ENCODE measurements around the gene EPHA5.

EPHA5 gene

GRCh38 chr4:65399084-65399483 lies 271.2 kb downstream of the EPHA5 start:
- TF ChIP-seq ZNF274 (IDR thresholded peaks at IDR 0.05; ENCODE audit: low read depth, low read length), result no peak
- no peak overlapping the region for H3K4me3 ChIP-seq (ENCODE audit: low read length)

DNA sequence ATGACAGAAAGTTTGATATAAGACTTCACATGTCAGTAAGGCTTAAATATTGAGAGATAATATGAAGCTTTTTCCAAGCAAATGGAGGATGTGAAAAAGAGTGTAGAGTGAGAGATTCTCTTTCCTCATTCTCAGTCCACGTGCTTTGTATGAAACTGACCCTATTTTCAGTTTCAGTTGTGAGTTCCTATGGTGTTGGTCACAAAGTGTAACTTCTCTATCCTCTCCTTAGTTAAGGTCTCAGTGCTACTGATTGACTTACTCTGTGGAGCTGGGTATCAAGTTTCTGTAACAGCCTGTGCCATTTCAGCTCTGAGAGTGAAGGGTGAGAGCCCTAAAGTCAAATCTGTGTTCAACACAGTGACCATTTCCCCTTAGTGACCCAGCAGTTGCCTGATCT lies 277.2 kb downstream of the EPHA5 start:
- no peak for TF ChIP-seq ZNF274 (IDR thresholded peaks at IDR 0.05; ENCODE audit: low read depth, low read length)
- no peak overlapping the region for H3K4me3 ChIP-seq (ENCODE audit: low read length)

DNA sequence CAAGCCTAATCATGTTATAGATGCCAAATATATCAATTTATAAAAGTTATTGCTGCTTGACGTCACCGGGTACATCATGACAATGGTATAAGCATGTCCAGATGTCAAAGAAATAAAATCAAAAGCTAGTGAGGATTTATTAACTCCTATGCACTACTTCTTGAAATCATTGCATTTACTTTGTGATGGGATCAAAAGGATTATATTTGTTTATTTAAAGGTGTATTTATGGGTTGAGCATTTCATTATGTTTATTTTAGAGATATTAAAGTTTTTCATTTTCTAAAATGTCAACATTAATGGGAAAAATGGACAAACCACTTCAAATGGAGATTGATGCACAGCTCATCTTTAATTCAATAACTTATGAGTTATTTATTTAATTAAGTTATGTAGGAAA lies 277.8 kb downstream of the EPHA5 start:
- TF ChIP-seq ZNF274 (IDR thresholded peaks at IDR 0.05; ENCODE audit: low read depth, low read length), result no peak
- H3K4me3 ChIP-seq (ENCODE audit: low read length), result no peak overlapping the region

DNA sequence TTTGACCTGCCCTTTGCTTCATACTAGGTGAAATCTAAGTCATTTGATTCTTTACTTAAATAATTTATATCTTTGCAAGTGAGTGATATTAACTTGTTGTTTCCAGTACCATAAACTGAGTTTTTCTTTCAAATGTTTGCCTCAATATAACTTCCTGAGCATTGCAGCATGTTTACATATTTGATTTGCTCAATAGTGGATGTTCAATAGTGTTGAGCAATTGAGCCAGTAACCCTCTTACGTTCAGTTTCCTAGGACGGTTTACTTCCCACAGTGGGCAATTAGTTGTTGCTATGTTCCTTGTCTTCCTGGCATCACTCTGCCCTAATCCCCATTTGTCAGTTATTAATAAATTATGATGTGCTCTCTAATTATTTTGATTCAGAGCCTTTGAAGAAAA lies 278.5 kb downstream of the EPHA5 start:
- no peak for TF ChIP-seq ZNF274 (IDR thresholded peaks at IDR 0.05; ENCODE audit: low read depth, low read length)
- no peak overlapping the region for H3K4me3 ChIP-seq (ENCODE audit: low read length)

- no peak overlapping the region for H3K4me3 ChIP-seq (ENCODE audit: low read length)
Measured at GRCh38 chr4:65391382-65391781, 278.9 kb downstream of the EPHA5 start.

GRCh38 chr4:65386927-65387326 lies 283.4 kb downstream of the EPHA5 start:
- TF ChIP-seq ZNF274 (IDR thresholded peaks at IDR 0.05; ENCODE audit: low read depth, low read length), result no peak
- H3K4me3 ChIP-seq (ENCODE audit: low read length), result no peak overlapping the region

More at GRCh38 chr4:65391382-65391781, 278.9 kb downstream of the EPHA5 start:
- no peak for TF ChIP-seq ZNF274 (IDR thresholded peaks at IDR 0.05; ENCODE audit: low read depth, low read length)

GRCh38 chr4:65383589-65384305 lies 286.5 kb downstream of the EPHA5 start:
- TF ChIP-seq ZNF274 (IDR thresholded peaks at IDR 0.05; ENCODE audit: low read depth, low read length), result no peak
- H3K4me3 ChIP-seq (ENCODE audit: low read length), result no peak overlapping the region

GRCh38 chr4:65381648-65382047 lies 288.6 kb downstream of the EPHA5 start:
- no peak overlapping the region for H3K4me3 ChIP-seq (ENCODE audit: low read length)
- TF ChIP-seq ZNF274 (IDR thresholded peaks at IDR 0.05; ENCODE audit: low read depth, low read length), result no peak

GRCh38 chr4:65370709-65371108 lies 299.6 kb downstream of the EPHA5 start:
- H3K4me3 ChIP-seq (ENCODE audit: low read length), result no peak overlapping the region
- no peak for TF ChIP-seq ZNF274 (IDR thresholded peaks at IDR 0.05; ENCODE audit: low read depth, low read length)

- H3K4me3 ChIP-seq (ENCODE audit: low read length), result no peak overlapping the region
- no peak for TF ChIP-seq ZNF274 (IDR thresholded peaks at IDR 0.05; ENCODE audit: low read depth, low read length)
Measured at GRCh38 chr4:65367306-65367705, 303.0 kb downstream of the EPHA5 start.

- TF ChIP-seq ZNF274 (IDR thresholded peaks at IDR 0.05; ENCODE audit: low read depth, low read length), result no peak
- H3K4me3 ChIP-seq (ENCODE audit: low read length), result no peak overlapping the region
Measured at GRCh38 chr4:65358914-65359313, 311.4 kb downstream of the EPHA5 start.

DNA sequence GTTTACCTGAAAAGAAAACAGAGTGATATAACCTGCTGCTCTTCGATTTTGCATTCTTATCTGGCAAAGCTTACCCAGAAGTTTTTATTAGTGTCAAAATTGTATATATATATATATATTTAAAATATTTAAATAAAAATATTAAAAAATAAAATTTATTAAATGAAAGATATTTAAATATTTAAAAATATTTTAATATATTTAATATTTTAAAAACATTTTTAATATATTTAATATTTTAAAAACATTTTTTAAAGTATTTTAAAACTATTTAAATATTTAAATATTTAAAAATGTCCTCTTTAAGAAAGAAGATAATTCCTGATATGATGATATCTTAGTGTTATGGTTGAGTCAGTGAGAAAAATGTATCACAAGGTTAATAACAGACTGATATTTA lies 317.2 kb downstream of the EPHA5 start:
- no peak for TF ChIP-seq ZNF274 (IDR thresholded peaks at IDR 0.05; ENCODE audit: low read depth, low read length)
- H3K4me3 ChIP-seq (ENCODE audit: low read length), result no peak overlapping the region

DNA sequence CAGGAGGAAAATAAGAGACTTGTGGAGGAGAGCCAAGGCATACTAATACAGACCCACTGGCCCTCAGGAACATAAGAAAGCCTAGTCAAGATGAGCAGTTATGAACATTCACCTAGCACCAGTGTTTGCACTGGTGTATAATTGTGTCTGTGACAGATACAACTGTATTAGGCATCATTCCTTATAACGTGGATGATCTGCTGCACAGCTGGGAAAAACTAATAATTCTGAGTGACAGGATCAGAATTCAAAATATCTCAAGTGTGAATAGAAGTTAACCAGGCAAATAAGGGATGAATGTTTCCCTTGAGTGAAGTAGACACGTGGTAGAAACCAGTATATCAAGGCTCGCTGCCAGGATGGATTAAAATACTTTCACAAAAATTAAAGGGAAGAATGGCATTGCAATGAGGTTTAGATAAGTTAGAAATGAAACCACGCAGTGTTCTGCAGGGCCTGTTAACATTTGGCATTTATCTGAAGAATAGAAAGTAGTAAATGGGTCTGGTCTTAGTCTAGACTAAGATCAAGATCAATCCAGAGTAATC lies 325.9 kb downstream of the EPHA5 start:
- TF ChIP-seq ZNF274 (IDR thresholded peaks at IDR 0.05; ENCODE audit: low read depth, low read length), result no peak
- no peak overlapping the region for H3K4me3 ChIP-seq (ENCODE audit: low read length)

DNA sequence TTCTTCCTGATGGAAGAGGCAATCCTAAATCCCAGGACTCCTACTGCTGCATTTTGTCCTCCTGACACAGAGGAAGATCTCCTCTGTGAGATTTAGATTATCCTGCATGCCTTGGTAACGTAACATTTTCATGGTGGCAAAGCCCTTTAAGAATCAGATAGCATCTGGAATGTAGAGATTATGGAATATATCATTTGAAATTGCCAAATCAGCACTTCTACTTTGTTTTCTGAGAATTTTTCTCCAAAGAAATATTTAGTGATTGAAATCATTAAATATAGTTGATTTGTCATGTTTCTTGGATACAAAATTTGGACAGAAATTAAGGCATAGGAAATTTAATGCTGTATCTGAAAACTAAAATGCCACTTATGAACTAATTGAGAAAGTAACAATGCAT lies 326.9 kb downstream of the EPHA5 start:
- no peak for TF ChIP-seq ZNF274 (IDR thresholded peaks at IDR 0.05; ENCODE audit: low read depth, low read length)
- H3K4me3 ChIP-seq (ENCODE audit: low read length), result no peak overlapping the region

DNA sequence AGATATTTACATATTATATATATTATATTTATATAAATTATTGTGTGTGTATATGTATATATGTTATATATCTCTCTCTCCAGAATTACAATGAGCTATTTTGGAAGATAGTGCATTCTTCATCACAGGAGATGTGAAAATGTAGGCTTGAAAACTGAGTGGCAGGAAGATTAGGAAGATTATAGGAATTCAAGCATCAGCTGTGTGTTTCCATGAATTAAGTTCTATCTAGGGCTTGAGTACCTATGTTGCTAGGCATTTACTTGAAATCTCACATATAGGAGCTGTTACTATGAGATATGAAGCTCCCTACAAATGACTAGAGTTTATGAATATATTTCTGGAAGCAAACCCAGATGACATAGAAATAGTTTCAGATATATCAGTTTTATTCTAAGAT lies 328.7 kb downstream of the EPHA5 start:
- TF ChIP-seq ZNF274 (IDR thresholded peaks at IDR 0.05; ENCODE audit: low read depth, low read length), result no peak
- no peak overlapping the region for H3K4me3 ChIP-seq (ENCODE audit: low read length)

Data from GM08714 (cell line).